ENCODE data around the gene REEP2.

- TF ChIP-seq POLR2A (IDR thresholded peaks at IDR 0.05): no peak
- TF ChIP-seq CTCF (IDR thresholded peaks at IDR 0.05): no peak
Measured at GRCh38 chr5:138402640-138403039, 36.2 kb upstream of the REEP2 start.
